GM18861 (cell line): Measurements from ENCODE around the gene SMCO4.

ENCODE experiments used
- ATAC-seq: cut with Tn5 transposase; IDR thresholded peaks from one replicate; pipeline ENCODE4 v1.9.1; 2021; ENCODE audit not compliant: unreplicated experiment

SMCO4 gene

GRCh38 chr11:93529707-93530467, 13.3 kb downstream of the SMCO4 start:
- ATAC-seq, result no peak

- ATAC-seq, result no peak
Observed at GRCh38 chr11:93528757-93529645, 14.2 kb downstream of the SMCO4 start.

- ATAC-seq, result no peak
Observed at GRCh38 chr11:93528252-93528651, 14.9 kb downstream of the SMCO4 start.

- ATAC-seq, result peak; percentile 24
Observed at GRCh38 chr11:93526641-93527583, 16.3 kb downstream of the SMCO4 start.

GRCh38 chr11:93526346-93526633, 16.9 kb downstream of the SMCO4 start:
- peak; percentile 19 for ATAC-seq

- ATAC-seq, result peak; percentile 23
Observed at GRCh38 chr11:93525601-93526345, 17.4 kb downstream of the SMCO4 start.

- ATAC-seq, result no peak
Observed at GRCh38 chr11:93524858-93525257, 18.3 kb downstream of the SMCO4 start.

- ATAC-seq, result peak; percentile 26
Observed at GRCh38 chr11:93524173-93524536, 19.0 kb downstream of the SMCO4 start.

- no peak for ATAC-seq
Observed at GRCh38 chr11:93520726-93521509, 22.3 kb downstream of the SMCO4 start.

- no peak for ATAC-seq
Observed at GRCh38 chr11:93519179-93519578, 24.0 kb downstream of the SMCO4 start.

GRCh38 chr11:93518081-93518480, 25.1 kb downstream of the SMCO4 start:
- ATAC-seq, result no peak

GRCh38 chr11:93517611-93518010, 25.6 kb downstream of the SMCO4 start:
- no peak for ATAC-seq

- no peak for ATAC-seq
Observed at GRCh38 chr11:93517041-93517440, 26.1 kb downstream of the SMCO4 start.

GRCh38 chr11:93515441-93516025, 27.7 kb downstream of the SMCO4 start:
- no peak for ATAC-seq

- ATAC-seq, result no peak
Observed at GRCh38 chr11:93514712-93515111, 28.5 kb downstream of the SMCO4 start.

- no peak for ATAC-seq
Observed at GRCh38 chr11:93513772-93514171, 29.4 kb downstream of the SMCO4 start.

- ATAC-seq, result peak; percentile 72
Observed at GRCh38 chr11:93512949-93513667, 30.1 kb downstream of the SMCO4 start.

GRCh38 chr11:93512073-93512475, 31.1 kb downstream of the SMCO4 start:
- ATAC-seq, result peak; percentile 94
